ENCODE results near the gene GP1BA. TPM values are rescaled to one million over a fixed set of nuclear protein-coding genes. Genes with fewer than 3 reads are reported as not detected.
A peak's percentile ranks its signal among the peaks of the same experiment; 100 is the strongest.

The GP1BA gene
- total RNA-seq, 1 donor from 2014 or later, result not detected

- TF ChIP-seq CTCF (IDR thresholded peaks at IDR 0.05; ENCODE audit: insufficient read depth, low read length, severe bottlenecking), result peak; percentile 1
- peaks cover 26% of the 10 kb centered on the region for H3K36me3 ChIP-seq (ENCODE audit: control insufficient read depth, insufficient read depth, low read length)
- FAIRE-seq (no peak), DNase-seq (ENCODE audit: low read depth) (no peak)
- H3K27me3 ChIP-seq (ENCODE audit: control insufficient read depth, insufficient read depth, low read length), result no peaks in the 10 kb centered on the region
- H3K4me3 ChIP-seq (ENCODE audit: low read depth, low read length), result peak overlapping the region; percentile 93
Measured at GRCh38 chr17:4938688-4939545, 6.8 kb downstream of the GP1BA start.

DNA sequence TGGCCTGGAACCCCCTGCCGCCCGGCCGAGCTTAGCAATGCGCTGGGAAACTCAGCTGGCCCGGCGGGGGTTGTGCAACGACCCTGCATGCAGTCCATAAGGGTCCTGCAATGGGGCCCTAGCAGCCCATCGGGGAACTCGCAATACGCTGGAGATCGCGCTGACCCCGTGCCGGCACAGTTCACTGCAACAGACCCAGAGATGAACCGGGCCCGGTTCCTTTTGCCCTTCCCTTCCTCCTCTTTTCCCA lies 7.4 kb downstream of the GP1BA start:
- Histone ChIP-seq H3K4me3 (ENCODE audit: low read depth, low read length) (peak overlapping the region; percentile 93), H3K27me3 (ENCODE audit: control insufficient read depth, insufficient read depth, low read length) (no peaks in the 10 kb centered on the region), H3K36me3 (ENCODE audit: control insufficient read depth, insufficient read depth, low read length) (peaks cover 27% of the 10 kb centered on the region)
- FAIRE-seq (no peak), DNase-seq (ENCODE audit: low read depth) (no peak)
- no peak for TF ChIP-seq CTCF (IDR thresholded peaks at IDR 0.05; ENCODE audit: insufficient read depth, low read length, severe bottlenecking)

GRCh38 chr17:4939796-4940554 lies 7.9 kb downstream of the GP1BA start, which contains the start of the genes RNF167 and SLC25A11:
Gene RNF167 (plus strand): TSS chr17:4940268. CDS start chr17:4940910, 642 bp downstream.
Gene SLC25A11 (minus strand): TSS chr17:4940046. CDS start chr17:4939910, 136 bp downstream.
- H3K27me3 ChIP-seq (ENCODE audit: control insufficient read depth, insufficient read depth, low read length), result no peaks in the 10 kb centered on the region
- no peak for TF ChIP-seq CTCF (IDR thresholded peaks at IDR 0.05; ENCODE audit: insufficient read depth, low read length, severe bottlenecking)
- H3K4me3 ChIP-seq (ENCODE audit: low read depth, low read length), result peak within 1 kb of the TSS; percentile 93
- H3K36me3 ChIP-seq (ENCODE audit: control insufficient read depth, insufficient read depth, low read length), result peaks cover 32% of the 10 kb centered on the region
- DNase-seq (ENCODE audit: low read depth) (peak; percentile 99), FAIRE-seq (peak; percentile 62)

- FAIRE-seq (no peak), DNase-seq (ENCODE audit: low read depth) (no peak)
- TF ChIP-seq CTCF (IDR thresholded peaks at IDR 0.05; ENCODE audit: insufficient read depth, low read length, severe bottlenecking), result no peak
- Histone ChIP-seq H3K4me3 (ENCODE audit: low read depth, low read length) (peak overlapping the region; percentile 93), H3K36me3 (ENCODE audit: control insufficient read depth, insufficient read depth, low read length) (peaks cover 32% of the 10 kb centered on the region), H3K27me3 (ENCODE audit: control insufficient read depth, insufficient read depth, low read length) (no peaks in the 10 kb centered on the region)
Measured at GRCh38 chr17:4940555-4941318, 8.7 kb downstream of the GP1BA start.

- H3K4me3 ChIP-seq (ENCODE audit: low read depth, low read length), result peak overlapping the region; percentile 93
- no peak for TF ChIP-seq CTCF (IDR thresholded peaks at IDR 0.05; ENCODE audit: insufficient read depth, low read length, severe bottlenecking)
- FAIRE-seq (no peak), DNase-seq (ENCODE audit: low read depth) (no peak)
- no peaks in the 10 kb centered on the region for H3K27me3 ChIP-seq (ENCODE audit: control insufficient read depth, insufficient read depth, low read length)
- H3K36me3 ChIP-seq (ENCODE audit: control insufficient read depth, insufficient read depth, low read length), result peaks cover 31% of the 10 kb centered on the region
Measured at GRCh38 chr17:4941319-4941610, 9.2 kb downstream of the GP1BA start.

Measured in bronchial epithelial cell (primary cell).